ENCODE measurements around the gene THAP5.

- TF ChIP-seq JUND (IDR thresholded peaks at IDR 0.05) (no peak), TAF1 (conservative IDR thresholded peaks at IDR 0.05) (no peak), RAD21 (IDR thresholded peaks at IDR 0.05) (no peak), HNF4G (IDR thresholded peaks at IDR 0.05) (no peak), YY1 (IDR thresholded peaks at IDR 0.05) (no peak), GABPA (IDR thresholded peaks at IDR 0.05 in 1 of 2, conservative IDR thresholded peaks at IDR 0.05 in 1 of 2) (no peak), ZBTB33 (IDR thresholded peaks at IDR 0.05) (no peak), MAX (IDR thresholded peaks at IDR 0.05) (no peak), NR2F2 (IDR thresholded peaks at IDR 0.05) (no peak), SP1 (IDR thresholded peaks at IDR 0.05) (no peak), FOXA1 (IDR thresholded peaks at IDR 0.05) (no peak)
- TF ChIP-seq, protein P1, sequence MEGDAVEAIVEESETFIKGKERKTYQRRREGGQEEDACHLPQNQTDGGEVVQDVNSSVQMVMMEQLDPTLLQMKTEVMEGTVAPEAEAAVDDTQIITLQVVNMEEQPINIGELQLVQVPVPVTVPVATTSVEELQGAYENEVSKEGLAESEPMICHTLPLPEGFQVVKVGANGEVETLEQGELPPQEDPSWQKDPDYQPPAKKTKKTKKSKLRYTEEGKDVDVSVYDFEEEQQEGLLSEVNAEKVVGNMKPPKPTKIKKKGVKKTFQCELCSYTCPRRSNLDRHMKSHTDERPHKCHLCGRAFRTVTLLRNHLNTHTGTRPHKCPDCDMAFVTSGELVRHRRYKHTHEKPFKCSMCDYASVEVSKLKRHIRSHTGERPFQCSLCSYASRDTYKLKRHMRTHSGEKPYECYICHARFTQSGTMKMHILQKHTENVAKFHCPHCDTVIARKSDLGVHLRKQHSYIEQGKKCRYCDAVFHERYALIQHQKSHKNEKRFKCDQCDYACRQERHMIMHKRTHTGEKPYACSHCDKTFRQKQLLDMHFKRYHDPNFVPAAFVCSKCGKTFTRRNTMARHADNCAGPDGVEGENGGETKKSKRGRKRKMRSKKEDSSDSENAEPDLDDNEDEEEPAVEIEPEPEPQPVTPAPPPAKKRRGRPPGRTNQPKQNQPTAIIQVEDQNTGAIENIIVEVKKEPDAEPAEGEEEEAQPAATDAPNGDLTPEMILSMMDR (IDR thresholded peaks at IDR 0.05; ENCODE audit: low read depth, low read length, missing input control) = no peak
- TF ChIP-seq, protein P2, sequence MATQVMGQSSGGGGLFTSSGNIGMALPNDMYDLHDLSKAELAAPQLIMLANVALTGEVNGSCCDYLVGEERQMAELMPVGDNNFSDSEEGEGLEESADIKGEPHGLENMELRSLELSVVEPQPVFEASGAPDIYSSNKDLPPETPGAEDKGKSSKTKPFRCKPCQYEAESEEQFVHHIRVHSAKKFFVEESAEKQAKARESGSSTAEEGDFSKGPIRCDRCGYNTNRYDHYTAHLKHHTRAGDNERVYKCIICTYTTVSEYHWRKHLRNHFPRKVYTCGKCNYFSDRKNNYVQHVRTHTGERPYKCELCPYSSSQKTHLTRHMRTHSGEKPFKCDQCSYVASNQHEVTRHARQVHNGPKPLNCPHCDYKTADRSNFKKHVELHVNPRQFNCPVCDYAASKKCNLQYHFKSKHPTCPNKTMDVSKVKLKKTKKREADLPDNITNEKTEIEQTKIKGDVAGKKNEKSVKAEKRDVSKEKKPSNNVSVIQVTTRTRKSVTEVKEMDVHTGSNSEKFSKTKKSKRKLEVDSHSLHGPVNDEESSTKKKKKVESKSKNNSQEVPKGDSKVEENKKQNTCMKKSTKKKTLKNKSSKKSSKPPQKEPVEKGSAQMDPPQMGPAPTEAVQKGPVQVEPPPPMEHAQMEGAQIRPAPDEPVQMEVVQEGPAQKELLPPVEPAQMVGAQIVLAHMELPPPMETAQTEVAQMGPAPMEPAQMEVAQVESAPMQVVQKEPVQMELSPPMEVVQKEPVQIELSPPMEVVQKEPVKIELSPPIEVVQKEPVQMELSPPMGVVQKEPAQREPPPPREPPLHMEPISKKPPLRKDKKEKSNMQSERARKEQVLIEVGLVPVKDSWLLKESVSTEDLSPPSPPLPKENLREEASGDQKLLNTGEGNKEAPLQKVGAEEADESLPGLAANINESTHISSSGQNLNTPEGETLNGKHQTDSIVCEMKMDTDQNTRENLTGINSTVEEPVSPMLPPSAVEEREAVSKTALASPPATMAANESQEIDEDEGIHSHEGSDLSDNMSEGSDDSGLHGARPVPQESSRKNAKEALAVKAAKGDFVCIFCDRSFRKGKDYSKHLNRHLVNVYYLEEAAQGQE (IDR thresholded peaks at IDR 0.05) = no peak
- TF ChIP-seq, protein P3, sequence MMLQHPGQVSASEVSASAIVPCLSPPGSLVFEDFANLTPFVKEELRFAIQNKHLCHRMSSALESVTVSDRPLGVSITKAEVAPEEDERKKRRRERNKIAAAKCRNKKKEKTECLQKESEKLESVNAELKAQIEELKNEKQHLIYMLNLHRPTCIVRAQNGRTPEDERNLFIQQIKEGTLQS (IDR thresholded peaks at IDR 0.05) = no peak
Observed at GRCh38 chr7:108578937-108579336, 9.4 kb upstream of the THAP5 start.
